ENCODE measurements around the gene GUCY1A2. TPM values are rescaled to one million over a fixed set of nuclear protein-coding genes. Genes with fewer than 3 reads are reported as not detected.

Gene GUCY1A2
- polyA plus RNA-seq, 1 donor (not counting 4 experiments of a cell fraction or from before 2014, with no cell fraction given): not detected

DNA sequence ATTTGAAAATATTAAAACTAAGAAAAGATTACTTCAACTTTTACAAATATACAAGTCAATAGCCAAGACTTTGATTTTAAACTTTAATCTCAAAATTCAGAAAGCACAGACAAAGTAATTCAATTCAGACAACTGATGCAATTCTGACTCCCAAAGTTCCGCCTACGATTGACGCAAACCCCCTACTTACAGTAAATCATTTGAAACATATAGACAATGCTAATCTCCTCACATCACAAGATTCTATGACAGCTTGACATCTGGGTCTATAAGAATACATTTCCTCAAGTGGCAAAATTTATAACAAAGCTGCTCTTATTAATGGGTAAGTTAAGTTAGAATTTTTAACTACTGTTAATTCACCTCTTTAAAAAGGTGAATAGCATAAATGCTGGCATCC lies 75.2 kb downstream of the GUCY1A2 start:
- dilution Hi-C loops (cut with MboI; ENCODE audit: extremely low pct_ligation_motif_present, low sequenced_read_pairs): no loop called here
- H3K9me3 ChIP-seq (ENCODE audit: control insufficient read depth, low read depth, low read length): no peaks in the 10 kb centered on the region
- TF ChIP-seq EZH2 (IDR thresholded peaks at IDR 0.05; ENCODE audit: low read length): no peak
- TF ChIP-seq, protein P1, sequence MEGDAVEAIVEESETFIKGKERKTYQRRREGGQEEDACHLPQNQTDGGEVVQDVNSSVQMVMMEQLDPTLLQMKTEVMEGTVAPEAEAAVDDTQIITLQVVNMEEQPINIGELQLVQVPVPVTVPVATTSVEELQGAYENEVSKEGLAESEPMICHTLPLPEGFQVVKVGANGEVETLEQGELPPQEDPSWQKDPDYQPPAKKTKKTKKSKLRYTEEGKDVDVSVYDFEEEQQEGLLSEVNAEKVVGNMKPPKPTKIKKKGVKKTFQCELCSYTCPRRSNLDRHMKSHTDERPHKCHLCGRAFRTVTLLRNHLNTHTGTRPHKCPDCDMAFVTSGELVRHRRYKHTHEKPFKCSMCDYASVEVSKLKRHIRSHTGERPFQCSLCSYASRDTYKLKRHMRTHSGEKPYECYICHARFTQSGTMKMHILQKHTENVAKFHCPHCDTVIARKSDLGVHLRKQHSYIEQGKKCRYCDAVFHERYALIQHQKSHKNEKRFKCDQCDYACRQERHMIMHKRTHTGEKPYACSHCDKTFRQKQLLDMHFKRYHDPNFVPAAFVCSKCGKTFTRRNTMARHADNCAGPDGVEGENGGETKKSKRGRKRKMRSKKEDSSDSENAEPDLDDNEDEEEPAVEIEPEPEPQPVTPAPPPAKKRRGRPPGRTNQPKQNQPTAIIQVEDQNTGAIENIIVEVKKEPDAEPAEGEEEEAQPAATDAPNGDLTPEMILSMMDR (optimal IDR thresholded peaks at IDR 0.05 in 1 of 3, IDR thresholded peaks at IDR 0.05 in 1 of 3, conservative IDR thresholded peaks at IDR 0.05 in 1 of 3; ENCODE audit: extremely low read depth in 1 of 3, insufficient read depth in 2 of 3, low read length in 3 of 3): no peak
- no peaks in the 10 kb centered on the region for H4K20me1 ChIP-seq (ENCODE audit: control insufficient read depth, extremely low read depth, insufficient read depth, low read length)
- no peaks in the 10 kb centered on the region for H3K79me2 ChIP-seq (ENCODE audit: control insufficient read depth, insufficient read depth, low read length)
- DNase-seq (ENCODE audit: low read depth, low spot score): no peak
- H3K4me1 ChIP-seq (ENCODE audit: control insufficient read depth, extremely low read depth, insufficient read depth, low read length): no peaks in the 10 kb centered on the region
- no peak overlapping the region for H3K4me3 ChIP-seq (ENCODE audit: control insufficient read depth in 2 of 3, extremely low read depth in 1 of 3, insufficient read depth in 2 of 3, low read depth in 1 of 3, low read length in 3 of 3)
- no peak overlapping the region for H2AFZ ChIP-seq (ENCODE audit: control insufficient read depth, low read length)
- no peaks in the 10 kb centered on the region for H3K9me1 ChIP-seq (ENCODE audit: control insufficient read depth, extremely low read depth, insufficient read depth, low read length)
- no peak for FAIRE-seq
- no peak overlapping the region for H3K27ac ChIP-seq (ENCODE audit: control insufficient read depth, insufficient read depth, low read length)
- no peak overlapping the region for H3K4me2 ChIP-seq (ENCODE audit: control insufficient read depth, extremely low read depth, insufficient read depth, low read depth, low read length)
- H3K36me3 ChIP-seq (ENCODE audit: control insufficient read depth in 2 of 2, extremely low read depth in 1 of 2, insufficient read depth in 2 of 2, low read length in 2 of 2): no peaks in the 10 kb centered on the region
- no peaks in the 10 kb centered on the region for H3K27me3 ChIP-seq (ENCODE audit: control insufficient read depth, extremely low read depth, insufficient read depth, low read length)
- H3K9ac ChIP-seq (ENCODE audit: control insufficient read depth, extremely low read depth, insufficient read depth, low read length): no peak overlapping the region

DNA sequence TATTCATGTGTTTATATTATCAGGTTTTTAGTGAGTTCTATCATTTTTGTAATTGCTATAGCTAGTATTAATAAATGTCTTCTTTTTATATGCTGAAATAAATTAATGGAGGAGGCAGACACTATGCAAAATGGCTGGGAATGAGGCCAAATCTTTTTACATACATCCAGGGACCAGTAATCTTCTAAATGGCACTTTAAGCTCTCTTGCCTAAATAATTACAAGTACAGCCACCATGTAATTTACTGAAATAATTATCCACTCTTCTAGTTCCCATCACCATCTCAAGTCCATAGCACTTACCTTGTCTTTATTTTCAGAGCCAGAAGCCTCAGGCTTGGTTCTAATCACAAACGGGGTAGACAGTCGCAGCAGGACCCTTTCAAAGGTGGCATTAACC lies 79.1 kb downstream of the GUCY1A2 start:
- Histone ChIP-seq H3K27me3 (ENCODE audit: control insufficient read depth, extremely low read depth, insufficient read depth, low read length) (no peaks in the 10 kb centered on the region), H2AFZ (ENCODE audit: control insufficient read depth, low read length) (no peak overlapping the region), H3K9me3 (ENCODE audit: control insufficient read depth, low read depth, low read length) (no peaks in the 10 kb centered on the region), H4K20me1 (ENCODE audit: control insufficient read depth, extremely low read depth, insufficient read depth, low read length) (no peaks in the 10 kb centered on the region), H3K9me1 (ENCODE audit: control insufficient read depth, extremely low read depth, insufficient read depth, low read length) (no peaks in the 10 kb centered on the region), H3K36me3 (ENCODE audit: control insufficient read depth in 2 of 2, extremely low read depth in 1 of 2, insufficient read depth in 2 of 2, low read length in 2 of 2) (no peaks in the 10 kb centered on the region), H3K79me2 (ENCODE audit: control insufficient read depth, insufficient read depth, low read length) (no peaks in the 10 kb centered on the region), H3K4me1 (ENCODE audit: control insufficient read depth, extremely low read depth, insufficient read depth, low read length) (no peaks in the 10 kb centered on the region), H3K4me3 (ENCODE audit: control insufficient read depth in 2 of 3, extremely low read depth in 1 of 3, insufficient read depth in 2 of 3, low read depth in 1 of 3, low read length in 3 of 3) (no peak overlapping the region), H3K4me2 (ENCODE audit: control insufficient read depth, extremely low read depth, insufficient read depth, low read depth, low read length) (no peak overlapping the region), H3K27ac (ENCODE audit: control insufficient read depth, insufficient read depth, low read length) (no peak overlapping the region), H3K9ac (ENCODE audit: control insufficient read depth, extremely low read depth, insufficient read depth, low read length) (no peak overlapping the region)
- TF ChIP-seq, protein P1 (optimal IDR thresholded peaks at IDR 0.05 in 1 of 3, IDR thresholded peaks at IDR 0.05 in 1 of 3, conservative IDR thresholded peaks at IDR 0.05 in 1 of 3; ENCODE audit: extremely low read depth in 1 of 3, insufficient read depth in 2 of 3, low read length in 3 of 3): no peak
- TF ChIP-seq EZH2 (IDR thresholded peaks at IDR 0.05; ENCODE audit: low read length): no peak
- FAIRE-seq: no peak
- DNase-seq (ENCODE audit: low read depth, low spot score): no peak
- dilution Hi-C loops (cut with MboI; ENCODE audit: extremely low pct_ligation_motif_present, low sequenced_read_pairs): no loop called here

All from keratinocyte (primary cell).